Measurements from ENCODE around the gene FAM162A. TPM values are rescaled to one million over a fixed set of nuclear protein-coding genes. Genes with fewer than 3 reads are reported as not detected.
A peak's percentile ranks its signal among the peaks of the same experiment; 100 is the strongest.

The FAM162A gene
- total RNA-seq, 4 donors from 2014 or later: 28.2 to 42.7 (median 32.6) TPM

GRCh38 chr3:122389892-122390291 lies 5.9 kb downstream of the FAM162A start:
- no peak for DNase-seq (ENCODE audit: extremely low spot score)
- TF ChIP-seq POLR2AphosphoS5 (IDR thresholded peaks at IDR 0.05) (no peak), POLR2A (IDR thresholded peaks at IDR 0.05; ENCODE audit: low read depth) (no peak), EP300 (IDR thresholded peaks at IDR 0.05) (no peak), CTCF (IDR thresholded peaks at IDR 0.05) (no peak)
- Histone ChIP-seq H3K27ac (replicated peaks in 1 of 4) (peak overlapping the region in 3 of 4 donors; percentile 20 to 41 (median 34)), H3K4me3 (no peak overlapping the region), H3K36me3 (peaks cover 0 to 13% (median 0%) of the 10 kb centered on the region in 4 donors), H3K9me3 (no peaks in the 10 kb centered on the region), H3K27me3 (no peaks in the 10 kb centered on the region), H3K4me1 (peaks cover 7 to 44% (median 36%) of the 10 kb centered on the region in 4 donors)
- 82% methylated on average over 4 of the region's 4 CpGs for WGBS
- intact Hi-C loops (cut with DNase I): loop anchor here (5.0 kb wide), 1 partner anchor 172 kb away; the partner anchor contains the start of genes DTX3L and PARP9

GRCh38 chr3:122390665-122391064 lies 6.7 kb downstream of the FAM162A start:
- Histone ChIP-seq H3K27ac (replicated peaks in 1 of 4) (peak overlapping the region; percentile 20 to 41 (median 31)), H3K4me3 (no peak overlapping the region), H3K27me3 (no peaks in the 10 kb centered on the region), H3K4me1 (peaks cover 3 to 36% (median 29%) of the 10 kb centered on the region in 4 donors), H3K36me3 (peaks cover 0 to 13% (median 0%) of the 10 kb centered on the region in 4 donors), H3K9me3 (no peaks in the 10 kb centered on the region)
- no peak for TF ChIP-seq POLR2A (IDR thresholded peaks at IDR 0.05; ENCODE audit: low read depth)
- no peak for TF ChIP-seq EP300 (IDR thresholded peaks at IDR 0.05)
- TF ChIP-seq CTCF (IDR thresholded peaks at IDR 0.05): no peak
- no peak for TF ChIP-seq POLR2AphosphoS5 (IDR thresholded peaks at IDR 0.05)
- DNase-seq (ENCODE audit: extremely low spot score): no peak
- intact Hi-C loops (cut with DNase I): loop anchor here (5.0 kb wide), 1 partner anchor 172 kb away; the partner anchor contains the start of genes DTX3L and PARP9
- WGBS: 35% methylated on average over 4 of the region's 4 CpGs

GRCh38 chr3:122391681-122392446 lies 7.9 kb downstream of the FAM162A start:
- H3K27me3 ChIP-seq: no peaks in the 10 kb centered on the region
- H3K4me1 ChIP-seq: peaks cover 3 to 24% (median 22%) of the 10 kb centered on the region in 4 donors
- no peaks in the 10 kb centered on the region for H3K9me3 ChIP-seq
- TF ChIP-seq POLR2AphosphoS5 (IDR thresholded peaks at IDR 0.05) (no peak), EP300 (IDR thresholded peaks at IDR 0.05) (no peak), POLR2A (IDR thresholded peaks at IDR 0.05; ENCODE audit: low read depth) (no peak), CTCF (IDR thresholded peaks at IDR 0.05) (no peak)
- H3K27ac ChIP-seq (replicated peaks in 1 of 4): no peak overlapping the region
- H3K4me3 ChIP-seq: no peak overlapping the region
- H3K36me3 ChIP-seq: peaks cover 0 to 7% (median 0%) of the 10 kb centered on the region in 4 donors
- intact Hi-C loops (cut with DNase I): loop anchor here (2.0 to 5.0 kb wide), 2 partner anchors 170 to 287 kb away; partner anchors contain the start of genes DTX3L and PARP9
- no peak for DNase-seq (ENCODE audit: extremely low spot score)
- 66% methylated on average over 2 of the region's 2 CpGs for WGBS

- peaks cover 0 to 7% (median 0%) of the 10 kb centered on the region in 4 donors for H3K36me3 ChIP-seq
- H3K4me1 ChIP-seq: peaks cover 3 to 24% (median 22%) of the 10 kb centered on the region in 4 donors
- peak; percentile 62 to 77 (median 65) for TF ChIP-seq CTCF (IDR thresholded peaks at IDR 0.05)
- TF ChIP-seq POLR2AphosphoS5 (IDR thresholded peaks at IDR 0.05): no peak
- WGBS: 48% methylated on average over 2 of the region's 2 CpGs
- no peaks in the 10 kb centered on the region for H3K9me3 ChIP-seq
- no peak overlapping the region for H3K4me3 ChIP-seq
- peak overlapping the region in 3 of 4 donors; percentile 2 to 33 (median 11) for H3K27ac ChIP-seq (replicated peaks in 1 of 4)
- no peak for DNase-seq (ENCODE audit: extremely low spot score)
- no peaks in the 10 kb centered on the region for H3K27me3 ChIP-seq
- intact Hi-C loops (cut with DNase I): loop anchor here (2.0 to 5.0 kb wide), 2 partner anchors 169 to 286 kb away; partner anchors contain the start of genes DTX3L and PARP9
Measured at GRCh38 chr3:122392868-122393844, 9.2 kb downstream of the FAM162A start.
